ENCODE results near the gene FAM180B. TPM values are rescaled to one million over a fixed set of nuclear protein-coding genes. Genes with fewer than 3 reads are reported as not detected.
"Not testable (repeated sequence)": the region's sequence is repeated elsewhere in the genome, so short reads cannot be mapped to it uniquely, and the experiment has no call there.

Gene FAM180B
- total RNA-seq, 1 donor from 2014 or later: 0.39 TPM

- Mint-ChIP-seq H3K27ac (peak overlapping the region; percentile 69), H3K36me3 (ENCODE audit: low read depth) (peaks cover 26% of the 10 kb centered on the region), H3K4me3 (ENCODE audit: low read depth) (peak overlapping the region; percentile 81), H3K9me3 (no peaks in the 10 kb centered on the region), H3K27me3 (ENCODE audit: low read depth) (no peaks in the 10 kb centered on the region), H3K4me1 (ENCODE audit: low read depth) (peaks cover 28% of the 10 kb centered on the region)
- DNase-seq (ENCODE audit: low spot score): no peak
- intact Hi-C loops (cut with micrococcal nuclease): loop anchor here (1.0 to 10.0 kb wide), 5 partner anchors 38 to 213 kb away; partner anchors contain the start of genes FNBP4, MTCH2 and PSMC3
Measured at GRCh38 chr11:47553406-47553743, 33.1 kb upstream of the FAM180B start.

GRCh38 chr11:47557004-47557403 is 29.5 kb upstream of the FAM180B start:
- not testable (repeated sequence) for DNase-seq (ENCODE audit: low spot score); H3K9me3 Mint-ChIP-seq; H3K27ac Mint-ChIP-seq; H3K27me3 Mint-ChIP-seq (ENCODE audit: low read depth); H3K4me1 Mint-ChIP-seq (ENCODE audit: low read depth); H3K4me3 Mint-ChIP-seq (ENCODE audit: low read depth); H3K36me3 Mint-ChIP-seq (ENCODE audit: low read depth)
- intact Hi-C loops (cut with micrococcal nuclease): loop anchor here (10.0 kb wide), 1 partner anchor 58 kb away; no protein-coding TSS in a partner anchor

- Mint-ChIP-seq H3K27ac (no peak overlapping the region), H3K4me3 (ENCODE audit: low read depth) (no peak overlapping the region), H3K9me3 (no peaks in the 10 kb centered on the region), H3K36me3 (ENCODE audit: low read depth) (peaks cover 3% of the 10 kb centered on the region), H3K4me1 (ENCODE audit: low read depth) (peaks cover 11% of the 10 kb centered on the region), H3K27me3 (ENCODE audit: low read depth) (no peaks in the 10 kb centered on the region)
- no peak for DNase-seq (ENCODE audit: low spot score)
- intact Hi-C loops (cut with micrococcal nuclease): loop anchor here (10.0 kb wide), 1 partner anchor 56 kb away; no protein-coding TSS in a partner anchor
Measured at GRCh38 chr11:47558695-47559094, 27.8 kb upstream of the FAM180B start.

GRCh38 chr11:47560426-47560825 is 26.1 kb upstream of the FAM180B start:
- H3K36me3 Mint-ChIP-seq (ENCODE audit: low read depth): peaks cover 3% of the 10 kb centered on the region
- intact Hi-C loops (cut with micrococcal nuclease): no loop called here
- no peaks in the 10 kb centered on the region for H3K27me3 Mint-ChIP-seq (ENCODE audit: low read depth)
- H3K4me3 Mint-ChIP-seq (ENCODE audit: low read depth): no peak overlapping the region
- no peaks in the 10 kb centered on the region for H3K9me3 Mint-ChIP-seq
- H3K4me1 Mint-ChIP-seq (ENCODE audit: low read depth): peaks cover 10% of the 10 kb centered on the region
- H3K27ac Mint-ChIP-seq: no peak overlapping the region
- no peak for DNase-seq (ENCODE audit: low spot score)

DNA sequence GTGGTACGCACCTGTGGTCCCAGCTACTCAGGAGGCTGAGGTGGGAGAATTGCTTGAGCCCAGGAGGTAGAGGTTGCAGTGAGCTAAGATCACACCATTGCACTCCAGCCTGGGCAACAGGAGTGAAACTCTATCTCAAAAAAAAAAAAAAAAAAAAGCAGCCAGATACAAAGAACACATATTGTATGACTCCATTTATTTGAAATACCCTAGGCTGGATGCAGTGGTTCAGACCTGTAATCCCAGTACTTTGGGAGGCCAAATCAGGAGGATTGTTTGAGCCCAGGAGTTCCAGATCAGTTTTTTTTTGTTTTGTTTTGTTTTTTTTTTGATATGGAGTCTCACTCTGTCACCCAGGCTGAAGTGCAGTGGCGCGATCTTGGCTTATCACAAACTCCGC is 24.1 kb upstream of the FAM180B start:
- DNase-seq (ENCODE audit: low spot score); H3K27ac Mint-ChIP-seq; H3K36me3 Mint-ChIP-seq (ENCODE audit: low read depth); H3K4me3 Mint-ChIP-seq (ENCODE audit: low read depth); H3K9me3 Mint-ChIP-seq; intact Hi-C loops (cut with micrococcal nuclease); H3K27me3 Mint-ChIP-seq (ENCODE audit: low read depth): not testable (repeated sequence)
- H3K4me1 Mint-ChIP-seq (ENCODE audit: low read depth): peaks cover 15% of the 10 kb centered on the region

DNA sequence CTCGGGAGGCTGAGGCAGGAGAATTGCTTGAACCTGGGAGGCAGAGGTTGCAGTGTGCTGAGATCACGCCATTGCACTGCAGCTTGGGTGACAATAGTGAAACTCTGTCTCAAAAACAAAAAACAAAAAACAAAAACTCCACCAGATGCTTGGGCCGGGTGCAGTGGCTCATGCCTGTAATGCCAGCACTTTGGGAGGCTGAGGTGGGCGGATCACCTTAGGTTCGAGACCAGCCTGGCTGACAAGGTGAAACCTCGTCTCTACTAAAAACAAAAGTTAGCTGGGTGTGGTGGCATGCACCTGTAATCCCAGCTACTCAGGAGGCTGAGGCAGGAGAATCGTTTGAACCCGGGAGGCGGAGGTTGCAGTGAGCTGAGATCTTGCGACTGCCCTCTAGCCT is 22.1 kb upstream of the FAM180B start:
- Mint-ChIP-seq H3K4me1 (ENCODE audit: low read depth) (peaks cover 15% of the 10 kb centered on the region), H3K4me3 (ENCODE audit: low read depth) (peak overlapping the region; percentile 49)
- intact Hi-C loops (cut with micrococcal nuclease); H3K27me3 Mint-ChIP-seq (ENCODE audit: low read depth); H3K36me3 Mint-ChIP-seq (ENCODE audit: low read depth); H3K27ac Mint-ChIP-seq; H3K9me3 Mint-ChIP-seq; DNase-seq (ENCODE audit: low spot score): not testable (repeated sequence)

DNA sequence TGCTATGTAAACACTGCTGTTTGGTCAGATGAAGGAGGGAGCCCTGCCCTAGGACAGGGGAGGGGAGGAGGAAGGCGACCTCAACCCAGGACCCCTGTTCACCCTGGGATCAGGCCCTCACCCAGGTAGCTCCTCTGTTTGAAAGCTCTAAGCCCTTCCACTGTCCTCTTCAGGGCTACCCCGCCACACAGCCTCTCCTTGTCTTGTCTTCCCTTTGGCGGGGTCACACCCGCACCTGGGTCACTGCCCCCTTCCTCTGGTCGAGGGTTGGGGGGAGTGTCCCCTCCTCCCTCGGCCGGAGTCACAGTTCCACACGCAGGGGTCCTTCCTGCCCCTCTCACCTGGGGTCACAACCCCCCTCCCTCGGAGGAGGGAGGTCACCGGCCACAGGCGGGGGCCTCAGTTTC is 21.5 kb upstream of the FAM180B start:
- peaks cover 9% of the 10 kb centered on the region for H3K36me3 Mint-ChIP-seq (ENCODE audit: low read depth)
- no peak for DNase-seq (ENCODE audit: low spot score)
- no peaks in the 10 kb centered on the region for H3K9me3 Mint-ChIP-seq
- no peaks in the 10 kb centered on the region for H3K27me3 Mint-ChIP-seq (ENCODE audit: low read depth)
- peak overlapping the region; percentile 76 for H3K27ac Mint-ChIP-seq
- intact Hi-C loops (cut with micrococcal nuclease): no loop called here
- peaks cover 15% of the 10 kb centered on the region for H3K4me1 Mint-ChIP-seq (ENCODE audit: low read depth)
- peak overlapping the region; percentile 75 for H3K4me3 Mint-ChIP-seq (ENCODE audit: low read depth)

DNA sequence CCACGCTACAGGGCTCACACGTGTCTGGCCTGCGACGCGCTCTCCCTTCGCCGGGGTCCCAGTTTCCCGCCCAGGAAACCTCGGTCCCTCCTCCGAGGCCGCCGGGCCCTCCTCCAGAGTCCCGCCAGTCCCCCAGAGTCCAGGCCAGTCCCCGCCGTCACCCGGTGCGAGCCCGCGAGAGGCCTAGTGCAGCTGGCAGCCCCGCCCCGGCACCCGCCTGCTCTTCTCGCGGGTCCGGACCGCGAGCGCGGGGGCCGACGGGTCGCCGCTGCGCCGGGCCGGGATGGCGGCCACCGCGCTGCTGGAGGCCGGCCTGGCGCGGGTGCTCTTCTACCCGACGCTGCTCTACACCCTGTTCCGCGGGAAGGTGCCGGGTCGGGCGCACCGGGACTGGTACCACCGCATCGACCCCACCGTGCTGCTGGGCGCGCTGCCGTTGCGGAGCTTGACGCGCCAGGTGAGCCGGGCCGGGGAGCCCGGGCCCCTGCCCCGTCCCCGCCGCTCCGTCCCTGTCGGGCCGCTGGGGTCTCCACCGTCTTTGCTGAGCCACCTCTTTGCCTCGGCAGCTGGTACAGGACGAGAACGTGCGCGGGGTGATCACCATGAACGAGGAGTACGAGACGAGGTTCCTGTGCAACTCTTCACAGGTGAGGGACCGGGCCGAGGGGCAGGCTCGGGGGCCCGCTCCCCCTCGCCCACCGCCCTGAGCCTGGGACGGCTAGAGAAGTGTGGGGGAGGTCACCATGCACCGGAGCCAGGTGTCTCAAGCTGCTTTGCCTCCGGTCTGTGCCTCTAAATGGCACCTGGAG is 20.9 kb upstream of the FAM180B start, which contains the start of gene PTPMT1:
PTPMT1 (plus strand) TSS at position 260 of the 809 bp plus-strand sequence; CDS start at position 284, 24 bp downstream.
- DNase-seq (ENCODE audit: low spot score): peak; percentile 56
- H3K4me3 Mint-ChIP-seq (ENCODE audit: low read depth): peak within 1 kb of the TSS; percentile 83
- H3K9me3 Mint-ChIP-seq: no peaks in the 10 kb centered on the region
- peak within 1 kb of the TSS; percentile 76 for H3K27ac Mint-ChIP-seq
- no peaks in the 10 kb centered on the region for H3K27me3 Mint-ChIP-seq (ENCODE audit: low read depth)
- intact Hi-C loops (cut with micrococcal nuclease): loop anchor here (1.0 kb wide), 1 partner anchor 13 kb away; the partner anchor contains the start of gene KBTBD4
- H3K36me3 Mint-ChIP-seq (ENCODE audit: low read depth): peaks cover 13% of the 10 kb centered on the region
- peaks cover 15% of the 10 kb centered on the region for H3K4me1 Mint-ChIP-seq (ENCODE audit: low read depth)

DNA sequence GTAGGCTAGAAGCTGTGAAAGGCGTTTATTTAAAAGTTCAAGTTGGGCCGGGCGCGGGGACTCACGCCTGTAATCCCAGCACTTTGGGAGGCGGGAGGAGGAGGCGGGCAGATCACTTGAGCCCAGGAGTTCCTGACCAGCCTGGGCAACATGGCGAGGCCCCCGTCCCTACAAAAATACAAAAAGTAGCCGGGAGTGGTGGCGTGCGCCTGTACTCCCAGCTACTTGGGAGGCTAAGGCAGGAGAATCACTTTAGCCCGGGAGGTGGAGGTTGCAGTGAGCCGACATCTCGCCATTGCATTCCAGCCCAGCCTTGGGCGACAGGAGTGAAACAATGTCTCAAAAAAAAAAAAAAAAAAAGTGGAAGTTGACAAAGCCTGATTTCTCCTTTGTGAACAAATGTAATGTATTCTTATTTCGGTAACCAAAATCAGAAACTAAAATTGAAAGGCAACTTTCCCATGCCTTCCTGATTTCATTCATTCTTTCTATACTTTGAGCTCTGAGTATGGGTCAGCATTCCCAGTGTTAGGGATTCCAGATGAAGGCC is 20.3 kb upstream of the FAM180B start:
- intact Hi-C loops (cut with micrococcal nuclease): loop anchor here (1.0 kb wide), 1 partner anchor 12 kb away; the partner anchor contains the start of gene KBTBD4
- peak overlapping the region; percentile 67 for H3K27ac Mint-ChIP-seq
- peaks cover 15% of the 10 kb centered on the region for H3K4me1 Mint-ChIP-seq (ENCODE audit: low read depth)
- DNase-seq (ENCODE audit: low spot score): no peak
- peaks cover 18% of the 10 kb centered on the region for H3K36me3 Mint-ChIP-seq (ENCODE audit: low read depth)
- no peaks in the 10 kb centered on the region for H3K27me3 Mint-ChIP-seq (ENCODE audit: low read depth)
- H3K4me3 Mint-ChIP-seq (ENCODE audit: low read depth): peak overlapping the region; percentile 83
- no peaks in the 10 kb centered on the region for H3K9me3 Mint-ChIP-seq

GRCh38 chr11:47569646-47570045 is 16.8 kb upstream of the FAM180B start:
- Mint-ChIP-seq H3K4me3 (ENCODE audit: low read depth) (no peak overlapping the region), H3K27ac (no peak overlapping the region), H3K36me3 (ENCODE audit: low read depth) (peaks cover 46% of the 10 kb centered on the region), H3K4me1 (ENCODE audit: low read depth) (peaks cover 9% of the 10 kb centered on the region), H3K9me3 (no peaks in the 10 kb centered on the region), H3K27me3 (ENCODE audit: low read depth) (no peaks in the 10 kb centered on the region)
- intact Hi-C loops (cut with micrococcal nuclease): loop anchor here (10.0 kb wide), 1 partner anchor 275 kb away; the partner anchor contains the start of gene NUP160
- DNase-seq (ENCODE audit: low spot score): no peak

- Mint-ChIP-seq H3K27me3 (ENCODE audit: low read depth) (no peaks in the 10 kb centered on the region), H3K4me1 (ENCODE audit: low read depth) (peaks cover 6% of the 10 kb centered on the region), H3K4me3 (ENCODE audit: low read depth) (no peak overlapping the region), H3K27ac (no peak overlapping the region), H3K36me3 (ENCODE audit: low read depth) (peaks cover 55% of the 10 kb centered on the region), H3K9me3 (no peaks in the 10 kb centered on the region)
- no peak for DNase-seq (ENCODE audit: low spot score)
- intact Hi-C loops (cut with micrococcal nuclease): loop anchor here (10.0 kb wide), 1 partner anchor 274 kb away; the partner anchor contains the start of gene NUP160
Measured at GRCh38 chr11:47570651-47571356, 15.7 kb upstream of the FAM180B start.

GRCh38 chr11:47571357-47571729 is 15.1 kb upstream of the FAM180B start:
- no peak for DNase-seq (ENCODE audit: low spot score)
- peaks cover 6% of the 10 kb centered on the region for H3K4me1 Mint-ChIP-seq (ENCODE audit: low read depth)
- H3K4me3 Mint-ChIP-seq (ENCODE audit: low read depth): no peak overlapping the region
- H3K27ac Mint-ChIP-seq: peak overlapping the region; percentile 14
- intact Hi-C loops (cut with micrococcal nuclease): loop anchor here (10.0 kb wide), 1 partner anchor 273 kb away; the partner anchor contains the start of gene NUP160
- H3K27me3 Mint-ChIP-seq (ENCODE audit: low read depth): no peaks in the 10 kb centered on the region
- H3K9me3 Mint-ChIP-seq: no peaks in the 10 kb centered on the region
- peaks cover 57% of the 10 kb centered on the region for H3K36me3 Mint-ChIP-seq (ENCODE audit: low read depth)
